Body of pancreas (tissue), 4 donors: ENCODE measurements around the gene SLC11A2. TPM values are rescaled to one million over a fixed set of nuclear protein-coding genes. Genes with fewer than 3 reads are reported as not detected.

Experiments used
- ATAC-seq: fragments of 150-250 bp; one replicate; pipeline ENCODE4 v1.9.1; 2016
- DNase-seq, 4 donors: peaks; one replicate each; pipeline ENCODE4 v3.0.0-alpha.2; 2019
- H3K27ac ChIP-seq, 4 donors: fragments of 200-600 bp; sonication (generic); 1 replicate in 3 of 4; 2 replicates in 1 of 4; pipeline versions ENCODE4 v1.5.1 to v1.6.1; 2016 to 2019; ENCODE audit warnings: mild to moderate bottlenecking in 1 of 4, mixed read lengths in 1 of 4, moderate library complexity in 1 of 4
- H3K27me3 ChIP-seq, 2 donors: fragments of 200-600 bp; sonication (generic); one replicate each; pipeline ENCODE4 v1.6.0; 2016; ENCODE audit warnings: mild to moderate bottlenecking in 1 of 2
- H3K36me3 ChIP-seq, 2 donors: fragments of 200-600 bp; sonication (generic); replicated peaks in 1 of 2; 2 replicates each; pipeline ENCODE4 v1.5.1; 2016; ENCODE audit warnings: low read depth in 2 of 2; ENCODE audit not compliant: insufficient read depth in 1 of 2
- H3K4me1 ChIP-seq: fragments of 200-600 bp; sonication (generic); one replicate; pipeline ENCODE4 v1.6.0; 2016
- H3K4me3 ChIP-seq, 2 donors: fragments of 200-600 bp; sonication (generic); 1 replicate in 1 of 2; 2 replicates in 1 of 2; pipeline ENCODE4 v1.5.1; 2016 to 2019
- H3K9me3 ChIP-seq, 3 donors: fragments of 200-600 bp; sonication (generic); 1 replicate in 2 of 3; 2 replicates in 1 of 3; pipeline ENCODE4 v1.5.1; 2016
- CTCF ChIP-seq, 7 experiments: fragments of 450-650 bp in 4 of 7; fragments of 200-600 bp in 3 of 7; sonication (generic) in 3 of 7; IDR thresholded peaks; one replicate each; pipeline ENCODE4 v1.5.1; 2016 to 2019; ENCODE audit warnings: antibody characterized with exemption in 7 of 7
- POLR2A ChIP-seq, 3 donors: fragments of 450-650 bp; IDR thresholded peaks; one replicate each; pipeline ENCODE4 v1.6.1; 2016; ENCODE audit warnings: antibody characterized with exemption in 3 of 3, mild to moderate bottlenecking in 2 of 3
- WGBS, 2 donors: methylation state at CpG; one replicate each; pipeline ENCODE4 v1.1.5; 2017; 5-methylcytosine and 5-hydroxymethylcytosine counted together
- intact Hi-C: fragments of 100-400 bp; cut with DNase I; formaldehyde crosslinking; loops from one replicate; pipeline ENCODE4 v1.15.1; 2023
- total RNA-seq, 2 donors: library from RNA; depleted of rRNA; stranded (reverse); fragments of >200 nt; gene quantifications; one replicate each; pipeline ENCODE4 v1.1.0, GENCODE V29; 2016

The SLC11A2 gene
- total RNA-seq, 2 donors from 2014 or later: 53.2 to 55.0 TPM

GRCh38 chr12:50991291-50991690 is 34.9 kb downstream of the SLC11A2 start:
- 84 to 87% methylated on average over 6 of the region's 6 CpGs for WGBS, 2 donors
- Histone ChIP-seq H3K9me3 (no peaks in the 10 kb centered on the region), H3K4me3 (no peak overlapping the region), H3K4me1 (no peaks in the 10 kb centered on the region), H3K36me3 (peaks cover 0 to 30% of the 10 kb centered on the region in 2 donors), H3K27me3 (no peaks in the 10 kb centered on the region), H3K27ac (no peak overlapping the region)
- no peak for DNase-seq
- TF ChIP-seq POLR2A (IDR thresholded peaks at IDR 0.05) (no peak), CTCF (IDR thresholded peaks at IDR 0.05) (no peak)
- no peak for ATAC-seq
- intact Hi-C loops: no loop called here

- intact Hi-C loops: no loop called here
- no peak overlapping the region for H3K4me3 ChIP-seq
- H3K9me3 ChIP-seq: no peaks in the 10 kb centered on the region
- TF ChIP-seq CTCF (IDR thresholded peaks at IDR 0.05) (no peak), POLR2A (IDR thresholded peaks at IDR 0.05) (no peak)
- no peak overlapping the region for H3K27ac ChIP-seq
- no peak for DNase-seq
- no peaks in the 10 kb centered on the region for H3K4me1 ChIP-seq
- WGBS, 2 donors: 84 to 94% methylated on average over 3 of the region's 3 CpGs
- peaks cover 0 to 30% of the 10 kb centered on the region in 2 donors for H3K36me3 ChIP-seq
- no peak for ATAC-seq
- no peaks in the 10 kb centered on the region for H3K27me3 ChIP-seq
Measured at GRCh38 chr12:50990791-50991190, 35.4 kb downstream of the SLC11A2 start.

- TF ChIP-seq POLR2A (IDR thresholded peaks at IDR 0.05) (no peak), CTCF (IDR thresholded peaks at IDR 0.05) (no peak)
- H3K4me3 ChIP-seq: no peak overlapping the region
- intact Hi-C loops: no loop called here
- H3K36me3 ChIP-seq: peaks cover 0 to 27% of the 10 kb centered on the region in 2 donors
- no peaks in the 10 kb centered on the region for H3K9me3 ChIP-seq
- no peaks in the 10 kb centered on the region for H3K27me3 ChIP-seq
- ATAC-seq (no peak), DNase-seq (no peak)
- WGBS, 2 donors: 90 to 93% methylated on average over 4 of the region's 4 CpGs
- no peak overlapping the region for H3K27ac ChIP-seq
- no peaks in the 10 kb centered on the region for H3K4me1 ChIP-seq
Measured at GRCh38 chr12:50990147-50990727, 35.9 kb downstream of the SLC11A2 start.

- ATAC-seq (no peak), DNase-seq (no peak)
- Histone ChIP-seq H3K27ac (no peak overlapping the region), H3K4me3 (no peak overlapping the region), H3K27me3 (no peaks in the 10 kb centered on the region), H3K4me1 (no peaks in the 10 kb centered on the region), H3K36me3 (peaks cover 0 to 24% of the 10 kb centered on the region in 2 donors), H3K9me3 (no peaks in the 10 kb centered on the region)
- TF ChIP-seq POLR2A (IDR thresholded peaks at IDR 0.05) (no peak), CTCF (IDR thresholded peaks at IDR 0.05) (no peak)
- intact Hi-C loops: loop anchor here (10.0 kb wide), 1 partner anchor 154 kb away; no protein-coding TSS in a partner anchor
- 91 to 92% methylated on average over 5 of the region's 5 CpGs for WGBS, 2 donors
Measured at GRCh38 chr12:50988871-50989270, 37.3 kb downstream of the SLC11A2 start.

GRCh38 chr12:50988051-50988450 is 38.1 kb downstream of the SLC11A2 start:
- 78 to 82% methylated on average over 5 of the region's 5 CpGs for WGBS, 2 donors
- Histone ChIP-seq H3K4me3 (no peak overlapping the region), H3K36me3 (peaks cover 0 to 24% of the 10 kb centered on the region in 2 donors), H3K27ac (no peak overlapping the region), H3K4me1 (no peaks in the 10 kb centered on the region), H3K9me3 (no peaks in the 10 kb centered on the region), H3K27me3 (no peaks in the 10 kb centered on the region)
- intact Hi-C loops: loop anchor here (10.0 kb wide), 1 partner anchor 153 kb away; no protein-coding TSS in a partner anchor
- TF ChIP-seq CTCF (IDR thresholded peaks at IDR 0.05) (no peak), POLR2A (IDR thresholded peaks at IDR 0.05) (no peak)
- DNase-seq (no peak), ATAC-seq (no peak)
